ENCODE data around the gene MAP1LC3B. TPM values are rescaled to one million over a fixed set of nuclear protein-coding genes. Genes with fewer than 3 reads are reported as not detected.
"Not testable (repeated sequence)": the region's sequence is repeated elsewhere in the genome, so short reads cannot be mapped to it uniquely, and the experiment has no call there.

MAP1LC3B gene
- total RNA-seq, 1 donor from 2014 or later = 37.9 TPM

DNA sequence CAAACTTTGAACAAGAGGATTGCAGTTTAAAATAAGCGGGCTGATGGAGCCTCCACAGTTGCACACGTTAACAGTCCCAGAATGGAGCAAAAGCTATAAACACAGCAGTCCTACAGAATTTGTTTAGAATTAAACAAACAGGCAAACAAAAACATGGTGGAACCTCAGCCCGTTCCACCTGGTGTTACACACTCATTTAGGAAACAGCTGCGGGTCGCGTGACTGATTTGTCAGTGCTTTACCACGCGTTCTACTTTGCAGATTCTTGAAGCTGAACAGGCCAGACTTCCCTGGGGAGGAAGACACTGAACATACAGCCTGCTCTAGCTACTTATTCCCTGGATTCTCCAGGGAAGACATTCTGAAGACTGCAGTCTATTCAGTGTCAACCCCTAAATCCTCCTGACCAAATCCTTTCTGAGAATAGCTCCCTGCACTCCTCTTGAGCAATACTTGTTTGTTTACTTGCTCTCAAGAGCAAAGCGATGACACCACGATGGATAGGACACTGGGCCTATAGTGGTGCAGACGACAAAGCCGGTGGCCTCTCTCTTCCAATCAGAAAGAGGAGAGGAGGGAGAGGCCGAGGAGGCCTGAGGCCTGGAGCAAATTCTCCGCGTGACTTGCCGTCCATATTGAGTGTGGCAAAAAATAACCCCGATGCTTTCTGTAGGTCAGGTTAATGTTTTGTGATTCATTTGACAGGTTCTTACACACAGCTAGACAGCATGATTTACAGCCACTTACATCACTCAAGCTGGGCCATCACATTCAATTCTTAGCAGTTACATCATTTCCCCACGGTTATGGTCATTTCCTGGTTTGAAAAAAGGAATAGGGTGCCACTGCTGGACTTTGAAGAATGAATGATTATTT lies 4.0 kb upstream of the MAP1LC3B start:
- peak; percentile 69 for DNase-seq (ENCODE audit: low read depth, low spot score)
- TF ChIP-seq, protein P1, sequence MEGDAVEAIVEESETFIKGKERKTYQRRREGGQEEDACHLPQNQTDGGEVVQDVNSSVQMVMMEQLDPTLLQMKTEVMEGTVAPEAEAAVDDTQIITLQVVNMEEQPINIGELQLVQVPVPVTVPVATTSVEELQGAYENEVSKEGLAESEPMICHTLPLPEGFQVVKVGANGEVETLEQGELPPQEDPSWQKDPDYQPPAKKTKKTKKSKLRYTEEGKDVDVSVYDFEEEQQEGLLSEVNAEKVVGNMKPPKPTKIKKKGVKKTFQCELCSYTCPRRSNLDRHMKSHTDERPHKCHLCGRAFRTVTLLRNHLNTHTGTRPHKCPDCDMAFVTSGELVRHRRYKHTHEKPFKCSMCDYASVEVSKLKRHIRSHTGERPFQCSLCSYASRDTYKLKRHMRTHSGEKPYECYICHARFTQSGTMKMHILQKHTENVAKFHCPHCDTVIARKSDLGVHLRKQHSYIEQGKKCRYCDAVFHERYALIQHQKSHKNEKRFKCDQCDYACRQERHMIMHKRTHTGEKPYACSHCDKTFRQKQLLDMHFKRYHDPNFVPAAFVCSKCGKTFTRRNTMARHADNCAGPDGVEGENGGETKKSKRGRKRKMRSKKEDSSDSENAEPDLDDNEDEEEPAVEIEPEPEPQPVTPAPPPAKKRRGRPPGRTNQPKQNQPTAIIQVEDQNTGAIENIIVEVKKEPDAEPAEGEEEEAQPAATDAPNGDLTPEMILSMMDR (conservative IDR thresholded peaks at IDR 0.05) = no peak
- Mint-ChIP-seq H3K4me1 (peaks cover 38% of the 10 kb centered on the region), H3K36me3 (ENCODE audit: low read depth) (peaks cover 2% of the 10 kb centered on the region), H3K27me3 (ENCODE audit: low read depth) (peaks cover 9% of the 10 kb centered on the region), H3K9me3 (peaks cover 2% of the 10 kb centered on the region), H3K4me3 (peak overlapping the region; percentile 92), H3K27ac (ENCODE audit: unreplicated experiment) (peak overlapping the region; percentile 68)

DNA sequence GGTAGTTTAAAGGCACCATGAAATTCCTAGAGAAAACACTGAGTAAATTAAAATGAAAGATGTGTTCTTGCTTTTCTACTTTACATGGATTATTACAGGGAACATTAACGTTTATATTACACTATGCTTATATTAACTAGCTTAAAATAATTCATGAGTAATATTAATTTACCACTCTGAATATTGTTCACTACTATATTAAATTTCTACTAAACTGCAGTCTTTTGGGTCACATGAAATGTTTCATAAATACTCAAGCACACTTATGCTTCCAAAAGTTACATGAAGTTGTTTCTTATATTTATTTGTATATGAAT lies 3.4 kb upstream of the MAP1LC3B start:
- Mint-ChIP-seq H3K9me3 (peaks cover 2% of the 10 kb centered on the region), H3K27me3 (ENCODE audit: low read depth) (peaks cover 10% of the 10 kb centered on the region), H3K27ac (ENCODE audit: unreplicated experiment) (peak overlapping the region; percentile 68), H3K4me3 (peak overlapping the region; percentile 92), H3K36me3 (ENCODE audit: low read depth) (peaks cover 2% of the 10 kb centered on the region), H3K4me1 (peaks cover 44% of the 10 kb centered on the region)
- DNase-seq (ENCODE audit: low read depth, low spot score) = no peak
- TF ChIP-seq, protein P1 (conservative IDR thresholded peaks at IDR 0.05) = no peak

DNA sequence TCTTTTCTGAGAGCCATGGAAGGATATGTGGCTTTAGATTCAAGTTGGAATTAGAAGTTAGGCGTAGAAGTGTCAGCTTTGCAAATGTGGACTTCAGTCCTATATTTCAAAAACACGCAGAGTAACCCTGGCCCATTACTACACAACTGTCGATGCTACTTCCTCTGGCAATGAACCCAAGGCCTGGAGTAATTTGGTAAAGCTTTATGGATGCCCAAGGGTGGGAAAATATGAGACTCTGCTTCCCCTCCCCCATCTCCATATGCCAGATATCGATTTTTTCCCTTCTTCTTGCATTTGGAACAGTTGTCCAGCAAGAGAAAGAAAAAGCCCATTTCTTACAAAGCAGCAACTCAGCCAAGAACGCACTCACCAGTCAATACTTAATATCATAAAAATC lies 2.9 kb upstream of the MAP1LC3B start:
- TF ChIP-seq, protein P1 (conservative IDR thresholded peaks at IDR 0.05) = no peak
- H3K36me3 Mint-ChIP-seq (ENCODE audit: low read depth) = no peaks in the 10 kb centered on the region
- H3K27me3 Mint-ChIP-seq (ENCODE audit: low read depth) = peaks cover 7% of the 10 kb centered on the region
- DNase-seq (ENCODE audit: low read depth, low spot score) = no peak
- no peak overlapping the region for H3K27ac Mint-ChIP-seq (ENCODE audit: unreplicated experiment)
- H3K9me3 Mint-ChIP-seq = no peaks in the 10 kb centered on the region
- peaks cover 45% of the 10 kb centered on the region for H3K4me1 Mint-ChIP-seq
- peak overlapping the region; percentile 74 for H3K4me3 Mint-ChIP-seq

DNA sequence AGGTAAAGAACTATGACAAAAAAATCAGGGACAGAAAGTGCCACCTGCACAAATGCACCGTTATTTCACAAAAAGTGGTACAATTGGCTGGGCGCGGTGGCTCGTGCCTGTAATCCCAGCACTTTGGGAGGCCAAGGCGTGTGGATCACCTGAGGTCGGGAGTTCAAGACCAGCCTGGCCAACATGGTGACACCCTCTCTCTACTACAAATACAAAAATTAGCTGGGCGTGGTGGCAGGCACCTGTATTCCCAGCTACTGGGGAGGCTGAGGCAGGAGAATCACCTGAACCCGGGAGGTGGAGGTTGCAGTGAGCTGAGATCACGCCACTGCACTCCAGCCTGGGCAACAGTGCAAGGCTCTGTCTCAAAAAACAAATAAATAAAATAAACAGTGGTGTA lies 2.2 kb upstream of the MAP1LC3B start:
- H3K36me3 Mint-ChIP-seq (ENCODE audit: low read depth); H3K27me3 Mint-ChIP-seq (ENCODE audit: low read depth); DNase-seq (ENCODE audit: low read depth, low spot score); H3K9me3 Mint-ChIP-seq; H3K27ac Mint-ChIP-seq (ENCODE audit: unreplicated experiment): not testable (repeated sequence)
- peaks cover 51% of the 10 kb centered on the region for H3K4me1 Mint-ChIP-seq
- peak overlapping the region; percentile 74 for H3K4me3 Mint-ChIP-seq

DNA sequence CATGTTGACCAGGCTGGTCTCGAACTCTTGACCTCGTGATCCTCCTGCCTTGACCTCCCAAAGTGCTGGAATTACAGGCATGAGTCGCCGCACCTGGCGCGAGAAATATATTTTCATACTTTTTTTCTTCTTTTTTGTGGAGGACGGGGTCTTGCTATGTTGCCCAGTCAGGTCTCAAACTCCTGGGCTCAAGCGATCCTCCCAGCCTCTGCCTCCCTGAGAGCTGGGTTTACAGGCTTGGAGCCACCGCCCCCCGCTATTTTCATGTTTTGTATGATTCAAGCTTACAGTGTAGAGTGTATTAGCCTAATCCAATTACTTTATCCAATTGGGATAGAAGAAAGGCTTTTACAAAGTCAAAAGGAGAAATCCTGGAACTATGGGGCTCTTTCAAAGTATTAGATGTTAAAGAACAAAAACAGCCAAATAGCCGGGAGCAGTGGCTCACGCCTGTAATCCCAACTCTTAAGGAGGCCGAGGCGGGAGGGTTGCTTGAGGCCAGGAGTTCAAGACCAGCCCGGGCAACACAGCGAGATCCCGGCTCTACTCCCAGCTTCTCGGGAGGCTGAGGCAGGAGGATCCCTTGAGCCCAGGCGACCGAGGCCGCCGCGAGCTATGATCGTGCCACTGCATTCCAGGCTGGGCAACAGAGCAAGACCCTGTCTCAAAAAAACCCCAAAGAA lies 1.4 kb upstream of the MAP1LC3B start:
- H3K9me3 Mint-ChIP-seq = no peaks in the 10 kb centered on the region
- peaks cover 57% of the 10 kb centered on the region for H3K4me1 Mint-ChIP-seq
- peaks cover 7% of the 10 kb centered on the region for H3K27me3 Mint-ChIP-seq (ENCODE audit: low read depth)
- TF ChIP-seq, protein P1 (conservative IDR thresholded peaks at IDR 0.05) = no peak
- DNase-seq (ENCODE audit: low read depth, low spot score) = no peak
- H3K27ac Mint-ChIP-seq (ENCODE audit: unreplicated experiment) = peak overlapping the region; percentile 90
- H3K36me3 Mint-ChIP-seq (ENCODE audit: low read depth) = peaks cover 2% of the 10 kb centered on the region
- H3K4me3 Mint-ChIP-seq = peak overlapping the region; percentile 89

Data from neural crest cell (in vitro differentiated cells).